ENCODE results near the gene KLK5. TPM values are rescaled to one million over a fixed set of nuclear protein-coding genes. Genes with fewer than 3 reads are reported as not detected.

KLK5 gene
- total RNA-seq, 4 donors from 2014 or later = 1.2 TPM; not detected in 3

DNA sequence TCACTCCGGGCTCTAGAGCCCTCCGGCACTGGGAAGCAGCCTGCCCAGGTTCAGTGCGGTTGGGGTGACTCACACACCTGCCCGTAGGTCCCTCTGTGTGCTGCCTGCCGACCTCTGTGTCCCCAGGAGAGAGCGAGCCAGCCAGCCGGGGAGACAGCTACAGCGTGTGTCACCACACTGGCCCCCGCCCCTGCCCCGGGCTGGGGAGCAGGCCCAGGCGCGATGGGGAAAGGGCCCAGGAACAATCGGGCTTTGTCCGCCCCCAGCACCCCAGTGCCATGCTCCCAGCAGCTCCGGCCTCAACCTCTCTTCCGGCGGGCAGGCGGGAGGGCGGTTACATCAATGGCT lies 16.5 kb upstream of the KLK5 start, which contains the start of gene KLK6:
Gene KLK6 (minus strand): TSS at position 179 of the 348 bp plus-strand sequence. CDS start 1,487 bp downstream, outside the sequence.
- 60 to 69% methylated on average over 7 to 10 of the region's 19 CpGs for WGBS, 2 donors (ENCODE audit: low coverage in 1 of 2)
- no peak within 1 kb of the TSS for H3K4me3 ChIP-seq

DNA sequence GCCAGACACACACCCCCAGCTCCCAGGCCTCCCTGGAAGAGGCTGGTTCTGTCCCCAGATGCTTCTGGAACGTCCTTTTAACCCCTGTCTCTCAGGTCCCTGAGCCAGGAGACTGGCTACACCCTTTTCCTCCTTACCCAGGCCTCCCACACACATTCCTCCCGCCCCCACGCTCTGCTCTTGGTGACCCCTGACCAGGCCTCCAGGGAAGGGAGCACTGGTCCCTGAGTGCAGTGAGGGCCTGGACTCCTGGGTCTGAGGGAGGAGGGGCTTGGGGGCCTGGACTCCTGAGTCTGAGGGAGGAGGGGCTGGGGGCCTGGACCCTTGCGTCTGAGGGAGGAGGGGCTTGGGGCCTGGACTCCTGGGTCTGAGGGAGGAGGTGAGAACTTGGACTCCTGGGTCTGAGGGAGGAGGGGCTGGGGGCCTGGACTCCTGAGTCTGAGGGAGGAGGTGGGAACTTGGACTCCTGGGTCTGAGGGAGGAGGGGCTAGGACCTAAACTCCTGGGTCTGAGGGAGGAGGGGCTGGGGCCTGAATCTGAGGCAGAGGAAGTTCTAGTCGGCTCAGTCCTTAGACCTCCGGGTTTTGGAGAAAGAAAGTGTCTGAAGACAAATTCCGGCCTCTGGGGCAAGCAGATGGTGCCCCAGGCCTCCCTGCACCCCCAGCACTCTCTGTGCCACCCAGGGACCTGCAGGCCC lies 16.0 kb upstream of the KLK5 start:
- Histone ChIP-seq H3K36me3 (no peaks in the 10 kb centered on the region), H3K4me3 (no peak overlapping the region), H3K27ac (no peak overlapping the region), H3K4me1 (no peaks in the 10 kb centered on the region), H3K9me3 (no peaks in the 10 kb centered on the region), H3K27me3 (peaks cover 95% of the 10 kb centered on the region)
- ATAC-seq = no peak
- WGBS, 2 donors (ENCODE audit: low coverage in 1 of 2) = 20% methylated on average over 1 of the region's 7 CpGs; no CpG with 5 or more reads in 1 of the 2 donors
- no peak for TF ChIP-seq POLR2A (IDR thresholded peaks at IDR 0.05)
- TF ChIP-seq EP300 (IDR thresholded peaks at IDR 0.05) = no peak
- no peak for TF ChIP-seq POLR2AphosphoS5 (IDR thresholded peaks at IDR 0.05)
- TF ChIP-seq, protein P1, sequence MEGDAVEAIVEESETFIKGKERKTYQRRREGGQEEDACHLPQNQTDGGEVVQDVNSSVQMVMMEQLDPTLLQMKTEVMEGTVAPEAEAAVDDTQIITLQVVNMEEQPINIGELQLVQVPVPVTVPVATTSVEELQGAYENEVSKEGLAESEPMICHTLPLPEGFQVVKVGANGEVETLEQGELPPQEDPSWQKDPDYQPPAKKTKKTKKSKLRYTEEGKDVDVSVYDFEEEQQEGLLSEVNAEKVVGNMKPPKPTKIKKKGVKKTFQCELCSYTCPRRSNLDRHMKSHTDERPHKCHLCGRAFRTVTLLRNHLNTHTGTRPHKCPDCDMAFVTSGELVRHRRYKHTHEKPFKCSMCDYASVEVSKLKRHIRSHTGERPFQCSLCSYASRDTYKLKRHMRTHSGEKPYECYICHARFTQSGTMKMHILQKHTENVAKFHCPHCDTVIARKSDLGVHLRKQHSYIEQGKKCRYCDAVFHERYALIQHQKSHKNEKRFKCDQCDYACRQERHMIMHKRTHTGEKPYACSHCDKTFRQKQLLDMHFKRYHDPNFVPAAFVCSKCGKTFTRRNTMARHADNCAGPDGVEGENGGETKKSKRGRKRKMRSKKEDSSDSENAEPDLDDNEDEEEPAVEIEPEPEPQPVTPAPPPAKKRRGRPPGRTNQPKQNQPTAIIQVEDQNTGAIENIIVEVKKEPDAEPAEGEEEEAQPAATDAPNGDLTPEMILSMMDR (IDR thresholded peaks at IDR 0.05) = no peak

More for the DNA sequence above, 16.5 kb upstream of the KLK5 start, which contains the start of gene KLK6:
- no peak within 1 kb of the TSS for H3K27ac ChIP-seq
- no peaks in the 10 kb centered on the region for H3K9me3 ChIP-seq
- TF ChIP-seq POLR2A (IDR thresholded peaks at IDR 0.05) (no peak), EP300 (IDR thresholded peaks at IDR 0.05) (no peak), POLR2AphosphoS5 (IDR thresholded peaks at IDR 0.05) (no peak)
- TF ChIP-seq, protein P1 (IDR thresholded peaks at IDR 0.05) = no peak
- ATAC-seq = no peak
- H3K36me3 ChIP-seq = no peaks in the 10 kb centered on the region
- H3K4me1 ChIP-seq = no peaks in the 10 kb centered on the region
- peaks cover 95% of the 10 kb centered on the region for H3K27me3 ChIP-seq

DNA sequence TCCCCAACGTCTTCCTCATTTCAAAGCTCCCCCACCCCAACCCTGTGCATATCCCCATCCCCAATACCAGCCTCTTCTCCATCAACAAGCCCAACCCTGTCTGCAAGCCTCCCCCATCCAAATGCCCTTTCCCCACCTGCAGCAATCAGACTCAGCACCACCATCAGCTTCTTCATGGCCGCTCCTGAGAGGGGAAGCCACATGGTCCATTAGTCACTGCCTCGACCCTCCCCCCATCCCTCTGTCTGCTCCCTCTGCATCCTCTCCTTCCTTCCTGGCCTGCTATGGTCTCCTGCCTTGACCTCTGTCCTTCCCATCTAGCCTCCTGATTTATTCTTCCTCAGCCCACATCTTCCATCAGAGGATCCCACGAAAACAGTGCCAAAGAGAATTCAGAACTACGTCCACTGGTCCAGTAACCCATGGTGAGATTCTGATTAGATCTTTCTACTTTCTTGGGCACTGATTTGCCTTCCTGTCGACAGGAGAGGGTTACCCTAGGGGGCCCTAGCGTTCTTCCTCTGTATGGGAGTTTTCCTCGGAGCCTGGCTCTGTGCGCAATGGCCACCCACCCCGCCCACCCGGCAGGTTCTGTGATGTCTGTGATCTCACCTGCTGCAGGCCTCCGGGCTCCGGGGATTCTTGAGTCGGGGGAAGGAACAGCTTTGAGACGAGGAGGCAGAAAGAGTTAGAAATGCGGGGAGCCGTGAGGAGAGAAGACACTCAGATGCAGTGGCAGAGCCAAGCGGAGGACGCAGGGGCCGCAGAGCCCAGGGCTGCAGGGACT lies 15.3 kb upstream of the KLK5 start:
- peaks cover 95% of the 10 kb centered on the region for H3K27me3 ChIP-seq

GRCh38 chr19:50964266-50964665 lies 11.4 kb upstream of the KLK5 start:
- Histone ChIP-seq H3K4me3 (no peak overlapping the region), H3K27ac (no peak overlapping the region), H3K9me3 (no peaks in the 10 kb centered on the region), H3K27me3 (peaks cover 88% of the 10 kb centered on the region), H3K4me1 (no peaks in the 10 kb centered on the region), H3K36me3 (no peaks in the 10 kb centered on the region)
- no peak for TF ChIP-seq EP300 (IDR thresholded peaks at IDR 0.05)
- no peak for TF ChIP-seq POLR2A (IDR thresholded peaks at IDR 0.05)
- TF ChIP-seq, protein P1 (IDR thresholded peaks at IDR 0.05) = no peak
- no peak for ATAC-seq
- 70 to 74% methylated on average over 3 of the region's 3 CpGs for WGBS, 2 donors (ENCODE audit: low coverage in 1 of 2)

More for the DNA sequence above, 15.3 kb upstream of the KLK5 start:
- H3K27ac ChIP-seq = no peak overlapping the region
- no peak for ATAC-seq
- no peaks in the 10 kb centered on the region for H3K4me1 ChIP-seq
- TF ChIP-seq EP300 (IDR thresholded peaks at IDR 0.05) = no peak
- TF ChIP-seq, protein P1 (IDR thresholded peaks at IDR 0.05) = no peak
- no peak for TF ChIP-seq POLR2A (IDR thresholded peaks at IDR 0.05)
- no peak for TF ChIP-seq POLR2AphosphoS5 (IDR thresholded peaks at IDR 0.05)
- 30% methylated on average over 6 to 11 of the region's 20 CpGs for WGBS, 2 donors (ENCODE audit: low coverage in 1 of 2)
- H3K4me3 ChIP-seq = no peak overlapping the region
- H3K36me3 ChIP-seq = no peaks in the 10 kb centered on the region
- no peaks in the 10 kb centered on the region for H3K9me3 ChIP-seq

Data from gastroesophageal sphincter (tissue), 4 donors.